ENCODE data around the gene U2AF1L4. TPM values are rescaled to one million over a fixed set of nuclear protein-coding genes. Genes with fewer than 3 reads are reported as not detected.
"Not testable (repeated sequence)": the region's sequence is repeated elsewhere in the genome, so short reads cannot be mapped to it uniquely, and the experiment has no call there.

U2AF1L4 gene
- total RNA-seq, 2 experiments from 2014 or later, result 42.3 to 43.9 TPM

DNA sequence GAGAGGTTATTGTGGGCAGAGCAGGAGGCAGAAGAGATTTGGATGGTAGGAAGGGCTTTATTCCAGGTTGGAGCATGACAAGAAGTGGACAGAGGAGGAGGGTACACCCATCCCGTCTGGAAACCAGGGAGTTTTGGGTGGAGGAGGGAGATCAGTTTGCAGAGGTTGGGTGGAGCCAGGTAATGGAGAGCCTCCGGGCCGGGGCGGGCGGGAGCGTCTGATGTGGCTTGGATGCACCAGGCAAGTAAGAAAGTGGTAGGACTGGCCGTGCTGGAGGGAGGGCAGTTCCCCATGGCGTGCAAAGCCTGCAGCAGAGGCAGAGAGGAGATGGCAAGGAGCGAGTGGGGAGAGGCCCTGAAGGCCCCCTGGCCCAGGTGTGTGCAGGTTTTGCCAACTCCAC lies 13.9 kb downstream of the U2AF1L4 start:
- DNase-seq, result no peak
- no peak overlapping the region for H3K27ac Mint-ChIP-seq
- no peaks in the 10 kb centered on the region for H3K27me3 Mint-ChIP-seq
- no peaks in the 10 kb centered on the region for H3K9me3 Mint-ChIP-seq
- H3K4me1 Mint-ChIP-seq, result peaks cover 4% of the 10 kb centered on the region
- peaks cover 24% of the 10 kb centered on the region for H3K36me3 Mint-ChIP-seq
- no peak overlapping the region for H3K4me3 Mint-ChIP-seq

DNA sequence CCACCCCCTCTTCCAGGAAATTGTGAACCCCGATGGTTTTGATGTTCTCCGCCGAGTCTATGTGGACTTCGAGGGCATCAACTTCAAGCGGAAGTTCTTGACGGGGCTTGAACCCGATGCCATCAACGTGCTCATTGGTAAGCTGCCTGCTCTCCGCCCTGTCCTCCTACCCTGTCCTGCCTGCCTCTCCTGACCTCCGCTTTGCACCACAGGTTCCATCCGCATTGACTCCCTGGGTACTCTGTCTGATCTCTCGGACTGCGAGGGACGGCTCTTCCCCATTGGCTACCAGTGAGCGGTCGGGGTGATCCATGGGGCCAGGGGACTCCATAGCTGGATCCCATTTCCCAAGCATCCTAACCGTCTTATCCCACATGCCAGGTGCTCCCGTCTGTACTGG lies 14.9 kb downstream of the U2AF1L4 start:
- H3K9me3 Mint-ChIP-seq, result no peaks in the 10 kb centered on the region
- H3K27ac Mint-ChIP-seq, result peak overlapping the region; percentile 2
- no peaks in the 10 kb centered on the region for H3K27me3 Mint-ChIP-seq
- no peak for DNase-seq
- peaks cover 30% of the 10 kb centered on the region for H3K36me3 Mint-ChIP-seq
- peaks cover 2% of the 10 kb centered on the region for H3K4me1 Mint-ChIP-seq
- no peak overlapping the region for H3K4me3 Mint-ChIP-seq

DNA sequence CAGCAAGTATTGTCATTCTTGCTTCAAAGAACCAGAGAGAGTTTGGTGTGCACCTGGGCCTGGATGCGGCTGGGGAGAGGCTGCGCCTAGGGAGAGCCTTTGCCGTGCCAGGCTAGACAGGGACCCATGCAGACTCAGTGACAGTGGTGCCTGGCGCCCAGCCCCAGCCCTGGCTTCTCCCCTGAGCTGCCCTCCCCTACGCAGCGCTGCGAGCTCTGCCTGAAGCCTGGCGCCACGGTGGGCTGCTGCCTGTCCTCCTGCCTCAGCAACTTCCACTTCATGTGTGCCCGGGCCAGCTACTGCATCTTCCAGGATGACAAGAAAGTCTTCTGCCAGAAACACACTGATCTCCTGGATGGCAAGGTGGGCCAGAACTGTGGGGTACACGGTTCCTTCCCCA lies 15.5 kb downstream of the U2AF1L4 start:
- no peak overlapping the region for H3K27ac Mint-ChIP-seq

DNA sequence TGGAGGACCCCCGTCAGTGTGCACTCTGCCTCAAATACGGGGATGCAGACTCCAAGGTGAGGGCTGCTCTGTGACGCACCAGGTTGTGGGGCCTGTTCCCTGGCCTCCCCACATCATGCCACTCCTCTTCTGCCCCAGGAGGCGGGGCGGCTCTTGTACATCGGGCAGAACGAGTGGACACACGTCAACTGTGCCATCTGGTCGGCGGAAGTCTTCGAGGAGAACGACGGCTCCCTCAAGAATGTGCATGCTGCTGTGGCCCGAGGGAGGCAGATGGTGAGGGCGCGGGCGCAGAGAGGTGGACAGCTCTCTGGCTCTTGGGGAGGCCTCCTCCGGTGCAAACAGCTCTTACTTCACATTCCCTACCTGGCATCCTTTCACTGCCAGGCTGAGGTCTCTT lies 16.2 kb downstream of the U2AF1L4 start:
- Mint-ChIP-seq H3K9me3 (no peaks in the 10 kb centered on the region), H3K36me3 (peaks cover 30% of the 10 kb centered on the region), H3K27ac (no peak overlapping the region)

More for the DNA sequence above, 15.5 kb downstream of the U2AF1L4 start:
- H3K27me3 Mint-ChIP-seq, result no peaks in the 10 kb centered on the region
- no peak for DNase-seq
- peaks cover 31% of the 10 kb centered on the region for H3K36me3 Mint-ChIP-seq
- no peaks in the 10 kb centered on the region for H3K9me3 Mint-ChIP-seq
- peaks cover under 1% of the 10 kb centered on the region for H3K4me1 Mint-ChIP-seq
- no peak overlapping the region for H3K4me3 Mint-ChIP-seq

DNA sequence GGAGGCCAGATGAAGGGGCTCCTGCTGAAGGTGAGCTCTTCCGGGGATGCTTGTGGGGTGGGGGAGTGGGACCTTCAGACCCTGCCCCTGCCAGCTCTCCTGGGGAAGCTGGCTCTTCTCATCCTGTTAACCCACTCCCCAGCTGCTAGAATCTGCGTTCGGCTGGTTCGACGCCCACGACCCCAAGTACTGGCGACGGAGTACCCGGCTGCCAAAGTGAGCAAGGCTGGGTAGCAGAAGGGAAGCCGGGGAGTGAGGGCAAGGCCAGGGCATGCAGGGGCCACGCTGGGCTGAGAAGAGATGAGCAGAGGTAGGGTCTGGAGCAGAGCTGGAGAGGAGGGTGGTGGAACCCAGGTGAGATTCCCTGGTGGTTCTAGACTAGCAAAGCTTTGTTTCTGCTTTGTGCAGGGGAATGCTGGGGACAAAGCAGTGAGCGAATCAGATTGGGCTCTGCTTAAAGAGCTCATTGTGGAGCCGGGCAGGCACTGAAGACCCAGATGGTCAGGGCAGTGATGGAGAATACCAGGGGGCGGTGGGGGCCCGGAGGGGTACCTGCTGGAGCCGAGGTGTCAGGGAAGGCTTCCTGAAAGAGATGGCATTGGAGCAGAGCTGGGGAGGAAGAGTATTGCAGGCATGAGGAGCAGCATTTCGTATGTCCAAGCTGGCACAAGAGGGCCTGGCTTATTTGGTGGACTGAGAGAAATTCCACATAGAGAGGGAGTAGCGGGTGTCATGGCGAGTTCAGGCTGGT lies 17.1 kb downstream of the U2AF1L4 start:
- Mint-ChIP-seq H3K27ac (no peak overlapping the region), H3K36me3 (peaks cover 35% of the 10 kb centered on the region), H3K27me3 (no peaks in the 10 kb centered on the region), H3K4me1 (peaks cover 1% of the 10 kb centered on the region), H3K9me3 (no peaks in the 10 kb centered on the region), H3K4me3 (no peak overlapping the region)
- no peak for DNase-seq

More for the DNA sequence above, 16.2 kb downstream of the U2AF1L4 start:
- H3K27me3 Mint-ChIP-seq, result no peaks in the 10 kb centered on the region
- H3K4me3 Mint-ChIP-seq, result no peak overlapping the region
- no peaks in the 10 kb centered on the region for H3K4me1 Mint-ChIP-seq
- no peak for DNase-seq

DNA sequence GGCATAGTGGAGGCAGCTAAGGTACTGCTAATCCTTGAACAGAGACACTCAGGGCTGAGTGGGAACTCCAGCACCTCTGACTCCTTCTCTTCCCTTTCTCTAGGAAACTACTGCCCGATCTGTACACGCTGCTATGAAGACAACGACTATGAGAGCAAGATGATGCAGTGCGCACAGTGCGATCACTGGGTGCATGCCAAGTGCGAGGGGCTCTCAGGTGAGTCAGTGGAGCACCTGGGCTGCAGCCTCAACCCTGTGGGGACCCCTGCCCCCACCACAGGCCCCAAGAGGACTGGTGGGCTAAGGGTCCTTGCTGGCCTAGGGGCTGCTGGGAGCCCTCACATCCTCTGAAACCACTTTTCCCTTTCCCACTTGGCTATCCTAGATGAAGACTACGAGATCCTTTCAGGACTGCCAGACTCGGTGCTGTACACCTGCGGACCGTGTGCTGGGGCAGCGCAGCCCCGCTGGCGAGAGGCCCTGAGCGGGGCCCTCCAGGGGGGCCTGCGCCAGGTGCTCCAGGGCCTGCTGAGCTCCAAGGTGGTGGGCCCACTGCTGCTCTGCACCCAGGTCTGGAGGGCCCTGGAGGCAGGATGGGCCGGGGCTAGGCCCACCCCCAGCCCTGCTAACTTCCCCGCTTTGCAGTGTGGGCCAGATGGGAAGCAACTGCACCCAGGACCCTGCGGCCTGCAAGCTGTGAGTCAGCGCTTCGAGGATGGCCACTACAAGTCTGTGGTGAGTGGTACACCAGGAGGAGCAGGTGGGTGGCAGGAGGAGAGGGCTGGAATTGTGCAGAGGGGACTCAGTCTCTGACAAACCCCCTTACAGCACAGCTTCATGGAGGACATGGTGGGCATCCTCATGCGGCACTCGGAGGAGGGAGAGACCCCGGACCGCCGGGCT lies 17.9 kb downstream of the U2AF1L4 start:
- Mint-ChIP-seq H3K9me3 (no peaks in the 10 kb centered on the region), H3K27me3 (no peaks in the 10 kb centered on the region), H3K27ac (no peak overlapping the region), H3K36me3 (peaks cover 40% of the 10 kb centered on the region), H3K4me1 (peaks cover 2% of the 10 kb centered on the region), H3K4me3 (no peak overlapping the region)
- no peak for DNase-seq

DNA sequence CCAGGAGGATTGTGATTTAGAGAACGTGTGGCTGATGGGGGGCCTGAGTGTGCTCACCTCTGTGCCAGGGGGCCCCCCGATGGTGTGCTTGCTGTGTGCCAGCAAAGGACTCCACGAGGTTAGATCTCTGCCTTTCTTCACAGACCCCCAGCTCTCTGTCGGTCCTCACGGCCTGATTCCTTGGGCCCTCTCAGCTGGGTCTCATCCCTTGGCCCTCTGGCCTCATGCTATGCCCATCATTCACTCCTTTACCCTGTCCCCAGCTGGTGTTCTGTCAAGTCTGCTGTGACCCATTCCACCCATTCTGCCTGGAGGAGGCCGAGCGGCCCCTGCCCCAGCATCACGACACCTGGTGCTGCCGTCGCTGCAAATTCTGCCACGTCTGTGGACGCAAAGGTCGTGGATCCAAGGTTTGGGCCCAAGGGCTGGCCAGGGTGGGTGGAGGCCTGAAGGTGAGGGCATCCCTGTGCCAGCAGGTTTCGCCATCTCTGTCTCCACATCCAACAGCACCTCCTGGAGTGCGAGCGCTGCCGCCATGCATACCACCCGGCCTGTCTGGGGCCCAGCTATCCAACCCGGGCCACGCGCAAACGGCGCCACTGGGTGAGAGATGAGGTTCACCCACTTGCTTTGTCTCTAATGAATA lies 19.9 kb downstream of the U2AF1L4 start:
- Mint-ChIP-seq H3K27ac (no peak overlapping the region), H3K36me3 (peaks cover 41% of the 10 kb centered on the region), H3K4me3 (no peak overlapping the region), H3K4me1 (peaks cover 9% of the 10 kb centered on the region), H3K9me3 (no peaks in the 10 kb centered on the region), H3K27me3 (no peaks in the 10 kb centered on the region)
- DNase-seq, result no peak

DNA sequence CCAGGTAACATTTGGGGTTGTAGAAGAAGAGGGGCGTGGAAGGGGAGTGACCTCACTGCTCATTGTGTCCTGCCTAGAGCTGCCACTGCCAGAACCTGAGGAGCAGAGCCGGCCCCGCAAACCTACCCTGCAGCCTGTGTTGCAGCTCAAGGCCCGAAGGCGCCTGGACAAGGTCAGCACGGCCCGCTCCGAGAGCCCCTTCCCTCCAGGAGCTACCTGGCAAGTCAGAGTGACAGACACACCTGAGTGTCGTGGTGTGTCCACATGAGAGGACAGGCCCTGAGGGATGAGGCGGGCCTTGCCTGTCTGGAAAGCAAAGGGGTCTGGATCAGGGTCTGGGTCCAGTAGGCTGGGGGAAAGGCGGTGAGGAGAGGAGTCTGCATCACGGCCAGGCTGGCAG lies 20.7 kb downstream of the U2AF1L4 start:
- Mint-ChIP-seq H3K9me3 (no peaks in the 10 kb centered on the region), H3K27me3 (no peaks in the 10 kb centered on the region), H3K4me3 (no peak overlapping the region), H3K4me1 (peaks cover 13% of the 10 kb centered on the region), H3K36me3 (peaks cover 43% of the 10 kb centered on the region), H3K27ac (no peak overlapping the region)
- DNase-seq, result no peak

DNA sequence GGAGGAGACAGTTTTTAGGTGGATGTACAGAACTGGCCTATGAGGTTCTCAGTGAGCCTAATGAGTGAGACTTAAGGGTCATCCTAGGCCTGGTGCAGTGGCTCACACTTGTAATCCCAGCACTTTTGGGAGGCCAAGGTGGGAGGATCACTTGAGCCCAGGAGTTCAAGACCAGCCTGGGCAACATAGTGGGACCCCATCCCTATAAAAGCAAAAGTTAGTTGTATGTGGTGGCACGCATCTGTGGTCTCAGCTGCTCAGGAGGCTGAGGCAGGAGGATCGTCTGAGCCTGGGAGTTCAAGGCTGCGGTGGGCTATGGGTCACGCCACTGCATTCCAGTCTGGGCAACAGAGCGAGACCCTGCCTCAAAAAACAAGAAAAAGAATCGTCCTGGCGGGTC lies 21.1 kb downstream of the U2AF1L4 start:
- Mint-ChIP-seq H3K36me3 (peaks cover 47% of the 10 kb centered on the region), H3K4me1 (peaks cover 17% of the 10 kb centered on the region), H3K27ac (peak overlapping the region; percentile 51)
- not testable (repeated sequence) for H3K9me3 Mint-ChIP-seq, H3K27me3 Mint-ChIP-seq, DNase-seq, H3K4me3 Mint-ChIP-seq

DNA sequence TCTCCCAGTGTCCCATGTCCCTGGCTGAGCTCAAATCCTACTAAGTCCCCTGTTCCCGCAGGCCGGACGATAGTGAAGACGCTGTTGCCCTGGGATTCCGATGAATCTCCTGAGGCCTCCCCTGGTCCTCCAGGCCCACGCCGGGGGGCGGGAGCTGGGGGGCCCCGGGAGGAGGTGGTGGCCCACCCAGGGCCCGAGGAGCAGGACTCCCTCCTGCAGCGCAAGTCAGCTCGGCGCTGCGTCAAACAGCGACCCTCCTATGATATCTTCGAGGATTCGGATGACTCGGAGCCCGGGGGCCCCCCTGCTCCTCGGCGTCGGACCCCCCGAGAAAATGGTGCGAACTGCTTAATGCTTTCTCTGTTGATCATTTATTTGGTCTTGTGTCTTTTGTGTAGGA lies 21.5 kb downstream of the U2AF1L4 start:
- Mint-ChIP-seq H3K27ac (peak overlapping the region; percentile 51), H3K9me3 (no peaks in the 10 kb centered on the region), H3K4me3 (no peak overlapping the region), H3K4me1 (peaks cover 21% of the 10 kb centered on the region), H3K27me3 (peaks cover 7% of the 10 kb centered on the region), H3K36me3 (peaks cover 48% of the 10 kb centered on the region)
- no peak for DNase-seq

DNA sequence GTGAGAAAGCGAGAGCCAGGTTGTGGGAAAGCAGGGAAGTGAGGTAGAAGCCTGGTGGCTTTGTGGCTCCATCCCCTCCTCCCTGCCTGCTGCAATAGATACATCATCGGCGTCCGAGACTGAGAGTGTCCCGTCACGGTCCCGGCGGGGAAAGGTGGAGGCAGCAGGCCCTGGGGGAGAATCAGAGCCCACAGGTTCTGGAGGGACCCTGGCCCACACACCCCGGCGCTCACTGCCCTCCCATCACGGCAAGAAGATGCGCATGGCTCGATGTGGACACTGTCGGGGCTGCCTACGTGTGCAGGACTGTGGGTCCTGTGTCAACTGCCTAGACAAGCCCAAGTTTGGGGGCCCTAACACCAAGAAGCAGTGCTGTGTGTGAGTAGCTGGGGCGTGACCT lies 22.3 kb downstream of the U2AF1L4 start:
- H3K9me3 Mint-ChIP-seq, result no peaks in the 10 kb centered on the region
- H3K4me3 Mint-ChIP-seq, result no peak overlapping the region
- H3K27me3 Mint-ChIP-seq, result peaks cover 12% of the 10 kb centered on the region
- DNase-seq, result no peak
- H3K4me1 Mint-ChIP-seq, result peaks cover 23% of the 10 kb centered on the region
- H3K36me3 Mint-ChIP-seq, result peaks cover 48% of the 10 kb centered on the region
- H3K27ac Mint-ChIP-seq, result no peak overlapping the region

DNA sequence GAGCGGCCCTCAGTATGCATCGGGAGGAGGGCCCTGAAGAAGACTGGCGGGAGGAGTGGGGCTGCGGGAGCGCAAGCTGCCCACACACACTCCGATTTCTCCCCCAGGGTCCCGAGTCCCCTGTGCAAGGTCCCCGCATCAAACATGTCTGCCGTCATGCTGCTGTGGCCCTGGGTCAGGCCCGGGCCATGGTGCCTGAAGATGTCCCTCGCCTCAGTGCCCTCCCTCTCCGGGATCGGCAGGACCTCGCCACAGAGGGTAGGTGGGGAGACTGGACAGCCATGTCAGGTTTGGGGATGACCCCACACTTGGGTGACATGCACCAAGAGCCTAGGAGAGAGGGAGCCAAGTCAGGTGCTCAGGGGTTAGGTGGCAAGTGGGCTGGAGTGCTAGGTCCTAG lies 22.8 kb downstream of the U2AF1L4 start:
- Mint-ChIP-seq H3K27ac (no peak overlapping the region), H3K4me3 (no peak overlapping the region), H3K36me3 (peaks cover 48% of the 10 kb centered on the region), H3K27me3 (peaks cover 12% of the 10 kb centered on the region), H3K9me3 (no peaks in the 10 kb centered on the region), H3K4me1 (peaks cover 23% of the 10 kb centered on the region)
- DNase-seq, result no peak

DNA sequence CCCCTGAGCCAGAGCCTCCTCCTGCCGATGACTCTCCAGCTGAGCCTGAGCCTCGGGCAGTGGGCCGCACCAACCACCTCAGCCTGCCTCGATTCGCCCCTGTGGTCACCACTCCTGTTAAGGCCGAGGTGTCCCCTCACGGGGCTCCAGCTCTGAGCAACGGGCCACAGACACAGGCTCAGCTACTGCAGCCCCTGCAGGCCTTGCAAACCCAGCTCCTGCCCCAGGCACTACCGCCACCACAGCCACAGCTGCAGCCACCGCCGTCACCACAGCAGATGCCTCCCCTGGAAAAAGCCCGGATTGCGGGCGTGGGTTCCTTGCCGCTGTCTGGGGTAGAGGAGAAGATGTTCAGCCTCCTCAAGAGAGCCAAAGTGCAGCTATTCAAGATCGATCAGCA lies 23.8 kb downstream of the U2AF1L4 start:
- H3K4me3 Mint-ChIP-seq, result peak overlapping the region; percentile 55
- H3K27me3 Mint-ChIP-seq, result peaks cover 16% of the 10 kb centered on the region
- no peaks in the 10 kb centered on the region for H3K9me3 Mint-ChIP-seq
- peak overlapping the region; percentile 56 for H3K27ac Mint-ChIP-seq
- DNase-seq, result no peak
- peaks cover 27% of the 10 kb centered on the region for H3K4me1 Mint-ChIP-seq
- H3K36me3 Mint-ChIP-seq, result peaks cover 56% of the 10 kb centered on the region

DNA sequence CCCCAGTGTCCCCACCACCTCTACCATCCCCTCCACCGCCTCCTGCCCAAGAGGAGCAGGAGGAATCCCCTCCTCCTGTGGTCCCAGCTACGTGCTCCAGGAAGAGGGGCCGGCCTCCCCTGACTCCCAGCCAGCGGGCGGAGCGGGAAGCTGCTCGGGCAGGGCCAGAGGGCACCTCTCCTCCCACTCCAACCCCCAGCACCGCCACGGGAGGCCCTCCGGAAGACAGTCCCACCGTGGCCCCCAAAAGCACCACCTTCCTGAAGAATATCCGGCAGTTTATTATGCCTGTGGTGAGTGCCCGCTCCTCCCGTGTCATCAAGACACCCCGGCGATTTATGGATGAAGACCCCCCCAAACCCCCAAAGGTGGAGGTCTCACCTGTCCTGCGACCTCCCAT lies 24.6 kb downstream of the U2AF1L4 start:
- H3K4me1 Mint-ChIP-seq, result peaks cover 29% of the 10 kb centered on the region
- no peak overlapping the region for H3K4me3 Mint-ChIP-seq
- H3K27me3 Mint-ChIP-seq, result peaks cover 16% of the 10 kb centered on the region
- peaks cover 59% of the 10 kb centered on the region for H3K36me3 Mint-ChIP-seq
- no peaks in the 10 kb centered on the region for H3K9me3 Mint-ChIP-seq
- peak overlapping the region; percentile 72 for H3K27ac Mint-ChIP-seq
- DNase-seq, result no peak

DNA sequence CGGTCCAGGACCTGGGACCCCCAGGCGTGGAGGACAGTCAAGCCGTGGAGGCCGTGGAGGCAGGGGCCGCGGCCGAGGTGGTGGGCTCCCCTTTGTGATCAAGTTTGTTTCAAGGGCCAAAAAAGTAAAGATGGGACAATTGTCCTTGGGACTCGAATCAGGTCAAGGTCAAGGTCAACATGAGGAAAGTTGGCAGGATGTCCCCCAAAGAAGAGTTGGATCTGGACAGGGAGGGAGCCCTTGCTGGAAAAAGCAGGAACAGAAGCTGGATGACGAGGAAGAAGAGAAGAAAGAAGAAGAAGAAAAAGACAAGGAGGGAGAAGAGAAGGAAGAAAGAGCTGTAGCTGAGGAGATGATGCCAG lies 25.1 kb downstream of the U2AF1L4 start:
- peaks cover 61% of the 10 kb centered on the region for H3K36me3 Mint-ChIP-seq
- peaks cover 30% of the 10 kb centered on the region for H3K4me1 Mint-ChIP-seq
- peak overlapping the region; percentile 74 for H3K27ac Mint-ChIP-seq
- no peak for DNase-seq
- H3K9me3 Mint-ChIP-seq, result no peaks in the 10 kb centered on the region
- peaks cover 16% of the 10 kb centered on the region for H3K27me3 Mint-ChIP-seq
- peak overlapping the region; percentile 93 for H3K4me3 Mint-ChIP-seq
